GM19025 (cell line): ENCODE measurements around the gene CIB4.

Experiments
- ATAC-seq: cut with Tn5 transposase; IDR thresholded peaks from one replicate; pipeline ENCODE4 v1.9.1; 2021; ENCODE audit warnings: mild to moderate bottlenecking, low read depth, moderate library complexity; ENCODE audit not compliant: unreplicated experiment

CIB4 gene

GRCh38 chr2:26612522-26613240 lies 28.5 kb downstream of the CIB4 start:
- no peak for ATAC-seq

DNA sequence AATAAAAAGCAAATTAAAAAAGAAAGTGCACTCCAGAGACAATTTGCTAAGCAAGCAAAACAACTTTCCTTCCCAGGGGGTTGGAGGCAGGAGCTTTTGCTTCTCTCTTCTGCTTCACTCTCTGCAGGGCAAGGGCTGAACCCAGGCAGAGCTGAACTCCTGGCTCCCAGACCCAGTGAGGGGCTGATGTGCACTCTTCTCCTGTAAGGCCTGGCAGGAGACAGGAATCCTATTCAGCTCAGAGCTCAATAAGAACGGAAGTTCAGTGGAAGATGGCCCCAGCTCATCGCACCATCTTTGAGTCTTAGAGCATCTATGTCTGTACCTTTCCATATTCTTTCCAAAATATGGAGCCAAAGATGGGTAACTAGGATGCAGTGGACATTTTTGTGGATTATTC lies 29.1 kb downstream of the CIB4 start:
- ATAC-seq = no peak

DNA sequence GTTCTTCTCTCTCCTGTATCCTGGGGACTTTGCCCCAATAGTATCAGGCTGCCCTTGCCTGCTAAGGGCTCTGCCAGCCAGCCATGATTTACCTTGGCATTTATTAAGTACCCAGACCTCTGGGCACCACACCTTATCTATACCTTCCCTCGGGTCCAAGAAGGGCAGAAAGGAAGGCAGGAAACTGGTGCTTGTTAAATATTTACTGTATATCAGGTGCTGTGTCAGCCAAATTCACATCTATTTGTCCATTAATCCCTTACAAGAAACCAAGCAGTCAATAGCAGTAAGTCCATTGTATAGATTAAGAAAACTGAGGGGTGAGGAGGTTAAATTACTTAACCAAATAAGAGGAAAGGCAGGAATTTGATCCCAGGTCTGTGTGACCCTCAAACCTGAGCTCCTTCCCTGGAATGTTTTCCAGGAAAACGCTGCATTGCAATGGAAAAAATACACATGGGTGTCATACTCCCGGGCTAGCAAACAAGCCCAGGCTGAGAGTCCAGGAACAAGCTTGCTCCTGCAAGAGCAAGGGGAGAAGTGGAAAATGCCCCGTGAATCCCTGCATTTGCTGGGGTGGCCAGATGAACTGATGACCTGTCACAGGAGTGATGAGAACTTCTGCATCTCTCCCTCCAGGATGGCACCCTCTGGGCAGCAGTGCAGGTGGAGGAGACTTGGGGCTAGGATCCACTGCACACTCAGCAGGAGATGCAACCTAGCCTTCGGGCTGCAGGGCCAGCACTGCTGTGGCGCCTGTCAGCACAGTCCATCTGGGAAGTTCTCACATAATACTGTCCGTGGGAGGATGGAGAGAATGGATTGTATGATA lies 30.4 kb downstream of the CIB4 start:
- no peak for ATAC-seq

DNA sequence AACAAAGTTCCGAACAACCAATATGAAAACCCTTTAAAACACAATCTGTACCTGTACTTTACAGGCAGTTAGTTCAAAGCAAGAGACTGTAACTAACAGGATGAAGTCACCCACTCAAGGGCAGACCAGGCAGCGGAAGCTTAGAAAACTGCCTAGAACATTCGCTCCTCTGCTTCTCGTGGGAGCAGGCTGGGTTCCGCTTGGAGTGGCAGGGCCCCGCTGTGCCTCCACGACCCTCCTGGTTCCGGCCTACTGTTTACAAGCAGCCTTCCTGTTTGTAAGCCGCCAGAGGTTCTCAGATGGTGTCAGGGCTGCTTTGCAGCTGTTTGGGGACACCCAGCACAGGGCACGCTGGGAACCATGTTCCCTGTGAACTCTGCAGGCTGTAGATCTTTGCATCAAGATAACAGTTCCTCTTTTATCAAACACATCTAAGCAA lies 31.3 kb downstream of the CIB4 start:
- ATAC-seq = no peak

GRCh38 chr2:26609205-26609631 lies 31.9 kb downstream of the CIB4 start:
- no peak for ATAC-seq

GRCh38 chr2:26608557-26608956 lies 32.6 kb downstream of the CIB4 start:
- ATAC-seq = no peak

GRCh38 chr2:26607698-26608097 lies 33.5 kb downstream of the CIB4 start:
- no peak for ATAC-seq

DNA sequence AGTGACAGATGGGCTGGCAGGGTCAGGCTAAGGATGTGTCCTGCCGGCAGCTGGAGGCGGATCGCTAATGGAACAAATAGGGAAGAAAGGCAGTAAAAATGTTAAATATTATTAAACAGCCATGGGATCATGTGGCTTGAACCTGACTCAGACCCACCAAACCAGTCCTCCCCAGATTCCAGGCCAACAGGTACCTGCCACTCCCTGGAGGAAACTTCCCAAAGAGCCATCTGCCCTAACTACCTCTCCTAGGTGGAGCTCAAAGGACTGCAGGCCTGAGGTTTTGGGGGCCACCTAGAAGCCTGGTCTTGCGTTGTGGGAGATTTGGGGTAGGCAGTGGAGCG lies 34.3 kb downstream of the CIB4 start:
- no peak for ATAC-seq

DNA sequence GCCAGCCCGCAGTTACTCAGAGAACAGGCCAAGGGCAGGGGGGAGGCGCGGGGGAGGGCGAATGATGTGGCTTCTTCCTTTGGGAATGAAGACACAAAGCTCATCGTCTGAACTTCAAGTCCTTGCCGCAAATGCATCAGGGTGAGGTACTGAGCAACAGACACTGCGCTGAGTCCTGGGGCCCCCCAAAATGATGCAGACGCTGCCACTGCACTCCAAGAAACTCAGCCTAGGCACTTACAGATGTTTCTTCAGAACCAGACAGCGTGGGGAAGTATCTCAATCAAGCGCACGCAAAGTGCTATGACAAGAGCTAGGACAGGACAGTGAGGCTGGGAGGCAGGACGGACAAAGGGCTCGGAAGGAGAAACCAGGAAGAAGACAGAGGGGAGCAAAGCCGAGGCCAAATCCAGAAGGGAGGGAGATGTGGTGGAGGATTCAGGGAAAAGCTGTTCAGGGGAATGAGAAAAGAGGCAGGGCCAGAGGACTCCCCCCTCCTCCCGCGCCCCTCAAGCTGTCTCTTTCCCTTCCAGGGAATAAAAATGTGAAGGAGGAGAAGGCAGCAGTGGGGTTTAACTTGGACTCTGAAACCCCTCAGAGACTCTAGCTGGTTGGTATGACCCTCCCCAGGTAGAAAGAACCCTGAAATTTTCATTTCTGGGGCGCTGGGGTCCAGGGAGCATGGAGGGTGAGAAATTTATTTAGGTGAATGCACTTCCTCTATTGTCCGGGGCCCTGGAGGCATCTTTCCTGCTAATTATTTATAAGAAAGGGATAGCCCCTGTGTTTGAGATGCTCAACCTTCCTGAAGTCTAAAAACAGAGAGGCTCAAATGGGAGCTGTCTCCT lies 34.9 kb downstream of the CIB4 start:
- no peak for ATAC-seq

DNA sequence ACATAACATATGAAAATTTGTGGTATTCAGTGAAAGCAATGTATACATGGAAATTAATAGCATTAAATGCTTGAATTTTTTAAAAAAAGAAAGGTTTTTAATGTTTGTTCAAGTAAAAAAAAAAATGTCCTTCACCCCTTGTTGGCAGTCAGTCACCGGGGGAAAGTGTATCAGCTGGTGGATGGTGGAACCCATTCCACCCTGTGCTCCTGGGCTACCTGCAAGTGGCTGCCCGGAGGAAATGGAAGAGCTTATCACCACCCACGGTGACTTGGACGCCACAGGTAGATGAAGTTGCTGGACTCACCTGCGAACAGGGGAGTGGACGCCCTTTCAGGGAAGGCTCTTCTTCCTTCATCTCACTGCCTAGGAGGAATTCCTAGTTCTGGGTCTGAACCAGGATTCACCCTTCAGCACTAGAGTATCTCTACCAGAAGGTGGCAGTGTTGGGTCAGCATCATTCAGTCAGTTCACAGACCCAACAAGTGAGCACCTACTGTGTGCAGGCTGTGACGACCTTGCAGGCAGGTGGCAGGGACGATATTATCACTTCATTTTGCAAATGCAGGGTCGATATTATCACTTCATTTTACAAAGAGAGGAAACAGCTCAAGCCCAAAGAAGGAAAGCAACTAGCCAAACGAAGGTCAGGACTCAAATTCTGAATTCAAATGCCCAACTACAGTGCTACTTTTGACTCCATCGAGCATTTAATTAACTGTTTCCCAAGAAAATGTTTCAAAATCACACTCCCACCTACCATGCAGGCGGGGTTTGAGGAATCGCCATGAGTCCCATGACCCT lies 35.8 kb downstream of the CIB4 start:
- ATAC-seq = no peak

- ATAC-seq = no peak
Observed at GRCh38 chr2:26602575-26602974, 38.6 kb downstream of the CIB4 start.

- ATAC-seq = no peak
Observed at GRCh38 chr2:26599387-26599786, 41.8 kb downstream of the CIB4 start.

GRCh38 chr2:26598996-26599373 lies 42.2 kb downstream of the CIB4 start:
- no peak for ATAC-seq

- no peak for ATAC-seq
Observed at GRCh38 chr2:26598336-26598995, 42.7 kb downstream of the CIB4 start.

DNA sequence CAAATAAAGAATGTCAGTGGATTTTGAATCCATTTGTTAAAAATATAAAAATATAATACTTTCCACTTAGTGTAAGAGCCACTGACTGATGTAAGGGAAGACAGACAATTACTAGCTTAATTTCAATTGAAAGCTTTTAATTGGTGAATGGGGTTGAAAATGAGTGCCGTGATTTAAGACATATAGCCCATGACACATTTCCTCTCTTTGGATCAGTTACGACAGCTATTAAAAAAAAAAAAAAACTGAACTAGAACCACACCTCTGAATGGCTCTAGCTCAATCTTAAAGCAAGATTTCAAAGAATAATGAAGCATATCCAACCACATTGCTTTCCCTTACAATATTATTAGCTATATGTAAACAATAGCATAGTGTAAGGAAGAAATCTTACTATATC lies 44.0 kb downstream of the CIB4 start:
- ATAC-seq = no peak

DNA sequence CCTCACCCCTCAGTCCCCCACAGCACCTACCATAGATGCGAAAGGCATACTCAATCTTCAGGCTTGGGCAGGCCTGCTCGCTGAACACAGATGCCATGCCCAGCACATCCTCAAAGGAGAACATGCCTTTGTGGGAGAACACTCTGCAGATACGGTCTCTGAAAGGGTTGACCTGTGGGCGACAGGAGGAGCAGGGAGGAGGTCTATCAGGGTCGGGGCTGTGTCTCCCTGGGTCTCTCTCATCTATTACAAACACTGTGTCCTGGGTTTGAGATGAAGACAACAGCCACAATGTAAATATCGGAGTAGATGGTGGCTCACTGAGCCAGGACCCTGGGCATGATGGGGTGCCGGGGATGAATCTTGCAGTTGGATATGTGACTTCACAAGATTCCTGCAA lies 46.0 kb downstream of the CIB4 start:
- no peak for ATAC-seq

GRCh38 chr2:26591619-26592505 lies 49.3 kb downstream of the CIB4 start:
- ATAC-seq = no peak

GRCh38 chr2:26590980-26591618 lies 50.1 kb downstream of the CIB4 start:
- no peak for ATAC-seq
